ENCODE data around the gene FBXO38.

The FBXO38 gene

GRCh38 chr5:148386041-148386440 is 2.3 kb downstream of the FBXO38 start:
- H3K79me2 ChIP-seq (ENCODE audit: insufficient read depth, low read length): peaks cover 53% of the 10 kb centered on the region
- TF ChIP-seq EZH2 (IDR thresholded peaks at IDR 0.05; ENCODE audit: borderline replicate concordance, low read length): no peak
- TF ChIP-seq CTCF (IDR thresholded peaks at IDR 0.05; ENCODE audit: low read length): no peak
- H3K9ac ChIP-seq (ENCODE audit: low read length): no peak overlapping the region
- no peaks in the 10 kb centered on the region for H3K27me3 ChIP-seq (ENCODE audit: insufficient read depth, low read length)
- no peaks in the 10 kb centered on the region for H3F3A ChIP-seq (ENCODE audit: insufficient read depth, low read length)
- no peaks in the 10 kb centered on the region for H3K9me3 ChIP-seq (ENCODE audit: low read length)
- H3K36me3 ChIP-seq (ENCODE audit: insufficient read depth, low read length): peaks cover 22% of the 10 kb centered on the region; the same call in 1 of the 2 replicates
- H4K20me1 ChIP-seq (ENCODE audit: insufficient read depth, low read length): no peaks in the 10 kb centered on the region
- H2AFZ ChIP-seq (ENCODE audit: low read length): no peak overlapping the region
- peaks cover 31% of the 10 kb centered on the region for H3K4me1 ChIP-seq (ENCODE audit: insufficient read depth, low read length, severe bottlenecking)
- no peaks in the 10 kb centered on the region for H3K9me2 ChIP-seq (ENCODE audit: low read depth, low read length)
- H3K27ac ChIP-seq (ENCODE audit: low read depth, low read length, poor library complexity, severe bottlenecking): no peak overlapping the region
- no peak overlapping the region for H3K4me3 ChIP-seq (ENCODE audit: low read depth, low read length, poor library complexity, severe bottlenecking)
- H3K4me2 ChIP-seq (ENCODE audit: low read length): no peak overlapping the region

GRCh38 chr5:148387325-148387724 is 3.6 kb downstream of the FBXO38 start:
- Histone ChIP-seq H3K27me3 (ENCODE audit: insufficient read depth, low read length) (no peaks in the 10 kb centered on the region), H3K9me2 (ENCODE audit: low read depth, low read length) (no peaks in the 10 kb centered on the region), H3K4me1 (ENCODE audit: insufficient read depth, low read length, severe bottlenecking) (peaks cover 28% of the 10 kb centered on the region), H3K36me3 (ENCODE audit: insufficient read depth, low read length) (peaks cover 22% of the 10 kb centered on the region; the same call in 1 of the 2 replicates), H3K79me2 (ENCODE audit: insufficient read depth, low read length) (peaks cover 66% of the 10 kb centered on the region), H3F3A (ENCODE audit: insufficient read depth, low read length) (no peaks in the 10 kb centered on the region), H3K9me3 (ENCODE audit: low read length) (no peaks in the 10 kb centered on the region), H3K4me3 (ENCODE audit: low read depth, low read length, poor library complexity, severe bottlenecking) (no peak overlapping the region), H3K4me2 (ENCODE audit: low read length) (no peak overlapping the region), H3K27ac (ENCODE audit: low read depth, low read length, poor library complexity, severe bottlenecking) (no peak overlapping the region), H2AFZ (ENCODE audit: low read length) (no peak overlapping the region), H3K9ac (ENCODE audit: low read length) (no peak overlapping the region), H4K20me1 (ENCODE audit: insufficient read depth, low read length) (no peaks in the 10 kb centered on the region)
- TF ChIP-seq CTCF (IDR thresholded peaks at IDR 0.05; ENCODE audit: low read length) (no peak), EZH2 (IDR thresholded peaks at IDR 0.05; ENCODE audit: borderline replicate concordance, low read length) (no peak)

GRCh38 chr5:148388696-148389095 is 4.9 kb downstream of the FBXO38 start:
- Histone ChIP-seq H3K9ac (ENCODE audit: low read length) (no peak overlapping the region), H3K4me1 (ENCODE audit: insufficient read depth, low read length, severe bottlenecking) (peaks cover 19% of the 10 kb centered on the region), H3K36me3 (ENCODE audit: insufficient read depth, low read length) (peaks cover 22% of the 10 kb centered on the region; the same call in 1 of the 2 replicates), H3K9me3 (ENCODE audit: low read length) (no peaks in the 10 kb centered on the region), H2AFZ (ENCODE audit: low read length) (no peak overlapping the region), H3K4me3 (ENCODE audit: low read depth, low read length, poor library complexity, severe bottlenecking) (no peak overlapping the region), H3F3A (ENCODE audit: insufficient read depth, low read length) (no peaks in the 10 kb centered on the region), H4K20me1 (ENCODE audit: insufficient read depth, low read length) (0 out of 2 replicates have a peak, but pooled peaks cover 2% of the 10 kb centered on the region), H3K9me2 (ENCODE audit: low read depth, low read length) (no peaks in the 10 kb centered on the region), H3K27ac (ENCODE audit: low read depth, low read length, poor library complexity, severe bottlenecking) (no peak overlapping the region), H3K4me2 (ENCODE audit: low read length) (no peak overlapping the region), H3K79me2 (ENCODE audit: insufficient read depth, low read length) (peaks cover 67% of the 10 kb centered on the region), H3K27me3 (ENCODE audit: insufficient read depth, low read length) (no peaks in the 10 kb centered on the region)
- no peak for TF ChIP-seq CTCF (IDR thresholded peaks at IDR 0.05; ENCODE audit: low read length)
- TF ChIP-seq EZH2 (IDR thresholded peaks at IDR 0.05; ENCODE audit: borderline replicate concordance, low read length): no peak
